Peyer's patch (tissue), 4 donors: ENCODE results near the gene RPL7A. TPM values are rescaled to one million over a fixed set of nuclear protein-coding genes. Genes with fewer than 3 reads are reported as not detected.

ENCODE experiments used
- DNase-seq, 3 donors: peaks; one replicate each; pipeline ENCODE4 v3.0.0-alpha.2; 2017 to 2019
- H3K27ac ChIP-seq, 4 donors: fragments of 200-600 bp; sonication (generic); one replicate each; pipeline ENCODE4 v1.5.1; 2016 to 2019
- H3K27me3 ChIP-seq, 2 donors: fragments of 200-600 bp; sonication (generic); one replicate each; pipeline ENCODE4 v1.5.1; 2019
- H3K36me3 ChIP-seq, 3 donors: fragments of 200-600 bp; sonication (generic); one replicate each; pipeline ENCODE4 v1.5.1; 2016 to 2019
- H3K4me1 ChIP-seq, 4 donors: fragments of 200-600 bp; sonication (generic); one replicate each; pipeline ENCODE4 v1.5.1; 2016 to 2019
- H3K4me3 ChIP-seq, 4 donors: fragments of 200-600 bp; sonication (generic); 1 replicate in 3 of 4; 2 replicates in 1 of 4; pipeline ENCODE4 v1.5.1; 2016 to 2019; ENCODE audit warnings: mild to moderate bottlenecking in 1 of 4
- H3K9me3 ChIP-seq, 4 donors: fragments of 200-600 bp; sonication (generic); one replicate each; pipeline ENCODE4 v1.5.1; 2016 to 2019; ENCODE audit warnings: mild to moderate bottlenecking in 1 of 4
- CTCF ChIP-seq, 6 experiments: fragments of 450-650 bp in 4 of 6; fragments of 200-600 bp in 2 of 6; sonication (generic) in 1 of 6; IDR thresholded peaks; one replicate each; pipeline ENCODE4 v1.5.1; 2017 to 2019; ENCODE audit warnings: antibody characterized with exemption in 6 of 6, mild to moderate bottlenecking in 3 of 6, moderate library complexity in 1 of 6
- POLR2A ChIP-seq, 2 donors: fragments of 450-650 bp; IDR thresholded peaks; one replicate each; pipeline ENCODE4 v1.5.1; 2017; ENCODE audit warnings: antibody characterized with exemption in 2 of 2, mild to moderate bottlenecking in 2 of 2, moderate library complexity in 2 of 2
- total RNA-seq, 4 donors: library from RNA; depleted of rRNA; stranded (reverse); fragments of >200 nt; gene quantifications; one replicate each; pipeline ENCODE4 v1.1.0, GENCODE V29; 2016

RPL7A gene
- total RNA-seq, 4 donors from 2014 or later, result 708 to 1,565 (median 870) TPM

GRCh38 chr9:133368249-133368881 lies 20.3 kb downstream of the RPL7A start:
- peak in 1 of 3 donors; percentile 78 for DNase-seq
- Histone ChIP-seq H3K4me3 (peak overlapping the region in 2 of 4 donors; percentile 22 to 32), H3K9me3 (no peaks in the 10 kb centered on the region), H3K36me3 (peaks cover 0 to 67% (median 0%) of the 10 kb centered on the region in 3 donors), H3K4me1 (peaks cover 14 to 68% (median 25%) of the 10 kb centered on the region in 4 donors), H3K27me3 (no peaks in the 10 kb centered on the region), H3K27ac (peak overlapping the region; percentile 13 to 85 (median 76))
- peak in 1 of 2 donors; percentile 13 for TF ChIP-seq POLR2A (IDR thresholded peaks at IDR 0.05)
- no peak for TF ChIP-seq CTCF (IDR thresholded peaks at IDR 0.05)

- Histone ChIP-seq H3K9me3 (no peaks in the 10 kb centered on the region), H3K4me3 (peak overlapping the region in 1 of 4 donors; percentile 20), H3K27me3 (no peaks in the 10 kb centered on the region), H3K27ac (peak overlapping the region; percentile 13 to 85 (median 76)), H3K4me1 (peaks cover 14 to 77% (median 28%) of the 10 kb centered on the region in 4 donors), H3K36me3 (peaks cover 0 to 58% (median 0%) of the 10 kb centered on the region in 3 donors)
- DNase-seq, result no peak
- no peak for TF ChIP-seq CTCF (IDR thresholded peaks at IDR 0.05)
- TF ChIP-seq POLR2A (IDR thresholded peaks at IDR 0.05), result no peak
Observed at GRCh38 chr9:133369422-133369821, 21.4 kb downstream of the RPL7A start.

DNA sequence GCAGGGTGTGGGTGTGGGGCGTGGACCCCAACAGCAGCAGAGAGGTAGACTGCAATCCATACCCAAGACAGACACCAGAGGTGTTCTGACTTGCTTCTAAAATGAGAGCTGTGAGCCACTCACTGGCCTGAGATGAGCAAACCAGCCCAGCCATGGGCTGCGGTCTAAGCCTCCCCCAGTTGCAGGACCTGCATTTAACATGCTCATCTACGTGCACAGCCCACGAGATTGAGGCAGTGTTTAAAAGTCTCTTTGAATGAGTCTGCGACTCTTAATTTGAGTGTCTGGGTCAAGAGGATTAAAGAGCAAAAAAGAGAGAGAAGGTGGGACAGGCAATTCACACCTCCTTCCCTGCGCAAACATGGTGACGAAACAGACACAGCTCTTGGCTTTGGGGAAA lies 21.9 kb downstream of the RPL7A start:
- TF ChIP-seq POLR2A (IDR thresholded peaks at IDR 0.05), result no peak
- no peak for TF ChIP-seq CTCF (IDR thresholded peaks at IDR 0.05)
- H3K27ac ChIP-seq, result peak overlapping the region; percentile 71 to 85 (median 76)
- H3K9me3 ChIP-seq, result no peaks in the 10 kb centered on the region
- no peaks in the 10 kb centered on the region for H3K27me3 ChIP-seq
- peaks cover 0 to 53% (median 0%) of the 10 kb centered on the region in 3 donors for H3K36me3 ChIP-seq
- peak overlapping the region in 1 of 4 donors; percentile 20 for H3K4me3 ChIP-seq
- DNase-seq, result no peak
- peaks cover 14 to 82% (median 30%) of the 10 kb centered on the region in 4 donors for H3K4me1 ChIP-seq

DNA sequence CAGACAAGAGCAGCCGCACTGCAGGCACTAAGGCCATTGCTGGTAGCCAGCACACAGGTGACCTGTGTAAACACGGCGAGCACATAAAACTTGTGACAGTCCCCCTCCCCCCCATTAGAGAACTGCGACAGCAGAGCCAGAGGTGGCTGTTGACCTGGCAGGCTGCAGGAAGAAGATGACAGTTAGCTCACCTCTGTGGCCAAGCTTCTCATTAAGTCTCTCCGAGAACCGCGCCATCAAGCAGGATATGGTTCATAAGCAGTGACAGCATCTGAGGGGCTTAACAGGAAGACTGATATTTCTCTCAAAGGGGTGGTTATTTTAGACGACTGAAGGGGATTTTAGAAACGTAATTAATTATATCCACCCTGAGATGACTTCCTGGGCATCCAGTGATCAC lies 22.7 kb downstream of the RPL7A start:
- Histone ChIP-seq H3K27me3 (no peaks in the 10 kb centered on the region), H3K9me3 (no peaks in the 10 kb centered on the region), H3K4me1 (peaks cover 18 to 82% (median 30%) of the 10 kb centered on the region in 4 donors), H3K4me3 (peak overlapping the region in 3 of 4 donors; percentile 7 to 16 (median 12)), H3K36me3 (peaks cover 0 to 45% (median 0%) of the 10 kb centered on the region in 3 donors), H3K27ac (peak overlapping the region; percentile 71 to 85 (median 76))
- no peak for TF ChIP-seq POLR2A (IDR thresholded peaks at IDR 0.05)
- peak in 2 of 3 donors; percentile 55 to 71 for DNase-seq

GRCh38 chr9:133371261-133371711 lies 23.3 kb downstream of the RPL7A start:
- Histone ChIP-seq H3K9me3 (no peaks in the 10 kb centered on the region), H3K4me1 (peaks cover 18 to 82% (median 30%) of the 10 kb centered on the region in 4 donors), H3K4me3 (peak overlapping the region in 2 of 4 donors; percentile 12 to 16), H3K27ac (peak overlapping the region; percentile 71 to 85 (median 76)), H3K27me3 (no peaks in the 10 kb centered on the region), H3K36me3 (peaks cover 0 to 39% (median 0%) of the 10 kb centered on the region in 3 donors)
- TF ChIP-seq POLR2A (IDR thresholded peaks at IDR 0.05), result no peak
- no peak for TF ChIP-seq CTCF (IDR thresholded peaks at IDR 0.05)
- DNase-seq, result peak in 2 of 3 donors; percentile 43 to 59

GRCh38 chr9:133372144-133372543 lies 24.1 kb downstream of the RPL7A start:
- no peak for DNase-seq
- peaks cover 0 to 31% (median 0%) of the 10 kb centered on the region in 3 donors for H3K36me3 ChIP-seq
- TF ChIP-seq CTCF (IDR thresholded peaks at IDR 0.05), result no peak
- H3K4me1 ChIP-seq, result peaks cover 18 to 82% (median 33%) of the 10 kb centered on the region in 4 donors
- H3K4me3 ChIP-seq, result no peak overlapping the region
- peak overlapping the region in 3 of 4 donors; percentile 72 to 85 (median 80) for H3K27ac ChIP-seq
- H3K27me3 ChIP-seq, result no peaks in the 10 kb centered on the region
- no peaks in the 10 kb centered on the region for H3K9me3 ChIP-seq
